ENCODE data around the gene STUM. TPM values are rescaled to one million over a fixed set of nuclear protein-coding genes. Genes with fewer than 3 reads are reported as not detected.
A peak's percentile ranks its signal among the peaks of the same experiment; 100 is the strongest.

STUM gene
- polyA plus RNA-seq, 10 donors: 6.1 to 18.6 (median 13.6) TPM

- no peak for DNase-seq
These were observed 102.6 kb downstream of the STUM start for GRCh38 chr1:226651041-226651731.

- no peak for DNase-seq
These were observed 103.2 kb downstream of the STUM start for GRCh38 chr1:226651732-226652105.

GRCh38 chr1:226652613-226653012 lies 104.0 kb downstream of the STUM start:
- DNase-seq: no peak

DNA sequence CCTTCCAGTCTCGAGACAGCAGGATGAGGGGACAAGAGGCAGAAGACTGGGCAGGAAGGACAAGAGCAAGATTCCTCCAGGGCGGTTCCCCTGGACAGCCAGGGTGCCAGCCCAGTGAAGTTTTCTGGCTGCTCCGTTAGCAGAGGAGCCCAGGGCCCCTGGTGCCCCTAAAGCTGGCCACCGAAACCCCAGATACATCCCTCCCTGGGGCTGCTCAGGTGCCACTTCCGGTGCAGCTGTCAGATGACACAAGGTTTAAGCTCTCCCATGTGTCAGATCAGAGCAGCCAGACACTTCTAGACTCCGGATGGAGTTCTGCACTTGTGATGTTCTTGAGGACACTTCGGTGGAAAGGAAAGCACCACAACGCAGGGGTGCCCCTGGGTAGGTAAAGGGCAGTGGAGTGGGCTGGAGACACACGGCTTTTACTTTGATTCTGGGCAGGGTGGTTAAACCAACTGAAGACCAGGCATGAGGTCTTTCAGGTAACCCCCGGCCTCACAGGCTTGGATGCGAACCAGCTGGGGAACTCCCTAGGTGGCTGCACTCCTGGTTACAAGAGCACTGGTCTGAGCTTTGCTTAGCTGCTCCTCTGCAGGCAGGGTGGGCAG lies 104.9 kb downstream of the STUM start:
- DNase-seq: no peak

DNA sequence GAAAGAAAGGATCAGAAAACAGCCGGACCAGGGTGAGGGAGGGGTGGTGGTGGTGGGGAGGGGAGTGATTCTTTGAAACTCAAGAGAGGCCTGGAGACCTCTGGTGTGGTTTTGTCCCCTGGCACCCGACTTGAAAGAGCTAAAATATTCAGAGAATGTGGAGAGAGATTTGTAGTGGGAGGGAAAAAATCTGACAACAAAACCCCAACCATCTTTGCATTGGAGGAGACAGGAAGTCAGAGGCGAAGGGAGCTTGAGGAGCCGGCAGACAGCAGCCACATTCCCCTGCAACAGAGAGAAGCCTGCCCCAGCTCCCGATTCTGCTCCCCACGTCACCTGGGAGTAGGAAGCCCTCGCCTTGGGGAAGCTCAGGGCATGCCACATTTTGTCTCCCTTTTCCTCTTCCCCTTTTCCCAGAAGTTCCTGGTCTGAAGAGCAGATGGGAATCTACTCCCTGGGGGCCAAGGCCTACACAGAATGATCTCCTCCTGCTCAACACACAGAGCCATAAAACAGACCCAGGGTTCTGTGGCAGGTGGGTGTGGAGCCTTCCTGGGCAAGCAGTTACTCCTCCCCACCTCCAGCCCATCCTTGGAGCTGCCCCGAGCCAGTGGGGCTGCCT lies 105.6 kb downstream of the STUM start:
- no peak for DNase-seq

- no peak for DNase-seq
These were observed 106.1 kb downstream of the STUM start for GRCh38 chr1:226654668-226655055.

DNA sequence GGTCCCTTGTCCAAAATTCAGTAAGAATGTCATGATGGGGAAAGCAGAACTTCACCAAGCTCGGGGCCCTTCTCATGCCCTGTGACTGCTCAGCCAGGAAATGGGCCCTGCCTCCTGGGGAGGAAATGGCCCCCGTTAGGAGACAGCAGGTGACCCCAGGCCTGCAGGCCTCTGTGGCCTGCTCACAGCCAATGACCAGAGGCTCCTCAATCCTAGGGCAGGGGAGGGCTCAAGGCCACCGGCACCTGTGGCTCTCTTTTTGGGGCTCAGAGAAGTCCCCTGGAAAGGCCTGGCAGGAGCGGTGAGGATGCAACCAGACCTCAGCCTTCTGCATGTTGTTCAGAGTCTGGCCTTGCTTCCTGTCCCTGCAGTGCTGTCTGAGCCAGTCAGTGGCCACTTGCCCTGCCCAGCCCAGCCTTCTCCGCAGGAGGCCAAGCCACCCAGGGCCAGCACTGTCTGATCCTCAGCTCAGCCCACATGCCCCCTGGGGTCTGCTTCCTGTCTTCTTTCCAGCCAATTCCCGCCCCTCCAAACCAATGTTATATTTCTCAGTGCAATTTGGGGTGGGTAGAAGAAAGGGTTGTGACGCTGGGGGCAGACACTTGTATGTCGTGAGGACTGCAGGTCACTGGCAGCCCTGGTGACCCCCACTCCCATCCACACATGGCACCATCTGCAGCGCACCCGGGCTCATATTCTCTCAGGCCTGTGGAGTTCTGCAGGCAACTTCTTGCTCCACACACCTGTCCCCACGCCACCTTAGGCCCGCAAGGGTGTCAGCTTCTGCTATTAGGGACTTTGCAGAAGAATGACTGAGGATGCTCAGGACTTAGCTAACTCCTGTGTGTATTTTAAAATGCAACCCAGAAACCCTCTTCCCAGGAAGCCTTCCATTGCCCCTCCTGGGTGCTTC lies 106.9 kb downstream of the STUM start:
- no peak for DNase-seq

DNA sequence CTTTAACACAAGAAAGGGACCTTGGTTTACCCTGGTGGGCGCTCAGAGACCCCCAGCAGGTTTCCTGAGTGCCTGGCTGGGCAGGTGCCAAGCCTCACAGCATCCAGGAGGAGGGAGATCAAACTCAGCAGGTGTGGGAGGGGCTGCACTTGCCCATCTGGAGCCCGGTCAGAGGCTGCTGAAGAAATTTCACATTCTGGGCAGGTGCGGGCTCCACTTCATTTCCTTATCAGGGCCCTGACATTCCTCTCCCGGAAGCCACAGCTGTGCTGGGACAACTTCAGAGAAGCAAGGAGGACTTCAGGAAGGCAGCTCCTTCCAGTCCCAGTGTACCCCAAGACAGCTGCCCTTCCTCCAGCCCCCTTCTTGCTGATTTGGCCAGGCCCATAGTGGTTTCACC lies 107.6 kb downstream of the STUM start:
- no peak for DNase-seq

- peak in 1 of 3 donors; percentile 84 for DNase-seq
These were observed 108.2 kb downstream of the STUM start for GRCh38 chr1:226656601-226657277.

DNA sequence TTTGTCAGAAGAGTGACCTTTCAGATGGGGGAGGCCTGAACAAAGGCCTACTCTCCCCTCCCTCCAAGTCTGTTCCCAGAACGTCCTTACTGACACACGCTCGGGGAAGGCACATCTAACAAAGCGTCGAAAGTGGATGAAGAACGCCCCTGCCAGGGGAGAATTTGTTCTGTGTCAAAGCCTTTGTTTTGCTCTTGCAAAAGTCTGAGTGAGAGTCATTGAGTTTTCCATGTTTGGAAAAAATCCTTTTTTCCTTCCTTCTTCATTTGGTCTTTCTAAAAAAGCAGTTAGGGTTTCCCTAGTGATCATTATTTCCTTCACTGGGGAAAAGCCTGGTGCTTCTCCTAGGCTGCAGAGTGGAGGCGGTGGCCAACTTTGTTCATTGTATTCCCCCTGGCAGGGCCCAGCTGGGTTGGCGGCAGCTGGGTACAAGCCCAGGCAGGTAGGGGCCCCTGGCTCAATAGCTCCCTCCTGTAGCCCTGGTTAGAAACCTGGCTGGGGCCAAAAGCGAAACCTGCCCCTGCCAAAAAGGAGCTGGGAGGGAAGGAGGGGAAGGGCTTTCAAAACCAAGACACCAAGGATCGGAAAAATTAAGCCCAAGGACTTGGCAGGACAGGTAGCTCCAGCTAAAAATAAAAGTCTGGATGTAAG lies 109.5 kb downstream of the STUM start:
- DNase-seq: peak in 1 of 3 donors; percentile 76

DNA sequence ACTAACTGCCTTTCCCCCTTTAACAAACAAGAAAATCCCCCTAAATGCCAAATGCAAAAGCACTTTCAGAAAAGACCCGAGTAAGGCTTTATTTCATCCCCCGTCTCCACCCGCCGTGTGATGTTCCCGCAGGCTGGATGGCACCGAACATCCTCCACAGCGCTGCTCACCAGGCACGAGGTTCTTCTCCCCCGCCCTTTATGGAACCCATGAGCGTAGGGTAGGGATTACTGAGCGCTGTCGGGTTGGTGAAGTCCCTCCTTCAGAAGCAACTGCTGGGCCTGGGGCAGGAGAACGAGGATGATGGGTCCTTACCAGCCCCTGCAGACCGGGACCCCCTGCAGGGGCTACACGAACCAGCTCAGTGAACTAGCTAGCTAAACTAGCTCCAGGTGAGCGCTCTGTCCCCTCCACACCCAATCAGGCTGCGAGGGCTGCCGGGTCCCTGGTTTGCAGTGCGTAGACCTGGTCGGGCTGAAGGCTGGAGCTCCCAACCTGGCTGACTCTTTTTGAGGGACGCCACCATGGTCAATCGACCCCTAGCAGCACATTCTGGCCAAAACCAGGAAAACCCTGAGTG lies 110.1 kb downstream of the STUM start:
- DNase-seq: no peak

Other genes starting within 250 kb of the STUM start
- 1 to 10 TPM; 5.6 to 9.4 (median 7.5) TPM for gene LIN9, start 239.6 kb upstream of the STUM start, polyA plus RNA-seq (ENCODE audit: insufficient read length in 10 of 10)
- gene PARP1, start 140.7 kb upstream of the STUM start, polyA plus RNA-seq (ENCODE audit: insufficient read length in 10 of 10): 100 to 1,000 TPM in 3 of 10 donors, 10 to 100 TPM in 7; 86.3 to 107 (median 97.9) TPM
- 10 to 100 TPM; 21.1 to 30.5 (median 24.7) TPM for gene ITPKB, start 190.5 kb downstream of the STUM start, polyA plus RNA-seq (ENCODE audit: insufficient read length in 10 of 10)

Measured in muscle of back (tissue), 11 donors.